Activated CD8-positive, alpha-beta memory T cell treated with anti-CD3 and anti-CD28 coated beads for 36 hours (primary cell): Measurements from ENCODE around the gene HOXB5. TPM values are rescaled to one million over a fixed set of nuclear protein-coding genes. Genes with fewer than 3 reads are reported as not detected.

Source experiments
- CTCF ChIA-PET: fragments of 350-600 bp; sonication (Branson Sonifier 250); formaldehyde crosslinking; loops from one replicate; lab custom pipeline; 2021; ENCODE audit warnings: antibody characterized with exemption; lab: Charles Lee
- POLR2A ChIA-PET: fragments of 350-600 bp; sonication (Branson Sonifier 250); formaldehyde crosslinking; loops from one replicate; lab custom pipeline; 2021; ENCODE audit warnings: antibody characterized with exemption; lab: Charles Lee
- total RNA-seq, 2 experiments: library from RNA; stranded (reverse); gene quantifications; one replicate each; pipeline ENCODE4 v1.2.3, GENCODE V29; 2021

HOXB5 gene
- total RNA-seq, 2 experiments from 2014 or later: not detected

GRCh38 chr17:48588528-48588927 is 5.1 kb downstream of the HOXB5 start:
- POLR2A ChIA-PET: no interaction called here

GRCh38 chr17:48588074-48588415 is 5.5 kb downstream of the HOXB5 start:
- ChIA-PET POLR2A (interaction anchor here (0.5 kb wide), 1 partner anchor 279 kb away, joined by 3 read pairs; no protein-coding TSS in a partner anchor), CTCF (interaction anchor here (0.6 to 2.7 kb wide), 8 partner anchors 8 to 423 kb away, joined by 3 to 9 read pairs (median 4); no protein-coding TSS in a partner anchor)

More at GRCh38 chr17:48588528-48588927, 5.1 kb downstream of the HOXB5 start:
- CTCF ChIA-PET: interaction anchor here (0.6 to 2.7 kb wide), 5 partner anchors 9 to 424 kb away, joined by 3 to 9 read pairs (median 4); no protein-coding TSS in a partner anchor

- CTCF ChIA-PET: interaction anchor here (0.6 to 2.7 kb wide), 7 partner anchors 31 to 423 kb away, joined by 3 to 9 read pairs (median 5); no protein-coding TSS in a partner anchor
- POLR2A ChIA-PET: interaction anchor here (0.5 kb wide), 1 partner anchor 278 kb away, joined by 3 read pairs; no protein-coding TSS in a partner anchor
These were observed 6.1 kb downstream of the HOXB5 start for GRCh38 chr17:48587276-48588073.

DNA sequence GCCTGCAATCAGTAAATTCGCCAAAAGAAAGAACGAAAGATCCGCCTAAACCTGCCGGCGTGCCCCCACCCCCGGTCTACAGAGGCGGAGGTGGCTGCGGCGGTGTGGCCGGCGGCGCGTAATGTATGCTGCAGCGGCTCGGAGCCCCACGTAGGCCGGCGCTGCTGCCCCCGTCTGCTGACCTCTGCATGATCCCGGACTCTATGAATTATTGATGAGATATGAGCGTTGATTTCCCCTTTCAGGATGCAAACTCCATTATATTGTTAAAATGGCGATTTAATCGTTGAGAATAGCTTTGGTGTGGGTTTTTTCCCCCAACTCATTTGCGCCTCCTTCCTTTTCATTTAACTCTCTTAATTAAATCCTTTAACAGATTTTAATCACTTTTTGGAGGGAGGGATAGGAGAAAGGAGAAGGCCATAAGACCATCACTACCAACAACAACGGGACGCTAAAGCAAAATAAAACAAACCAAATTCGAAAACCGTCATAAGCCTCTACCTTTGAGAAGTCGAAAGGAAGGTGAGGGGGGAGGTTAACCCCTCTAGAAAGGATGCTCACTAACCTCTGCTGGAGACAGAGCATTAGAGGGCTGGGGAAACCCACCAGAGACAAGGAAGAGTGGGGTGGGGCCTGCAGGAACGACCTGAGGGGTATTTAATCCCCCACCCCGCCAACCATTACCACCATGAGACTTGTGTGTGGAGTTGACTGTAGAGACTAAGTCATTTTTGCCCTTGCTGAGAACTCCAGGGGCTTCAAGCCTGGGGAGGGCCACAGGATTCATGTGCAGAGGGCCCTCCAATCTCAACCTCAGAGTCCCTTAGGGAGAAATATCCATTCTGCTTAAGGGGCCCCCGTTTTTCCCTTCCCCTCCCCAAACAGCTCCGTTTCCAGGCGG is 7.0 kb downstream of the HOXB5 start:
- CTCF ChIA-PET: interaction anchor here (1.7 to 2.7 kb wide), 3 partner anchors 32 to 251 kb away, joined by 6 to 9 read pairs (median 9); no protein-coding TSS in a partner anchor
- POLR2A ChIA-PET: no interaction called here

DNA sequence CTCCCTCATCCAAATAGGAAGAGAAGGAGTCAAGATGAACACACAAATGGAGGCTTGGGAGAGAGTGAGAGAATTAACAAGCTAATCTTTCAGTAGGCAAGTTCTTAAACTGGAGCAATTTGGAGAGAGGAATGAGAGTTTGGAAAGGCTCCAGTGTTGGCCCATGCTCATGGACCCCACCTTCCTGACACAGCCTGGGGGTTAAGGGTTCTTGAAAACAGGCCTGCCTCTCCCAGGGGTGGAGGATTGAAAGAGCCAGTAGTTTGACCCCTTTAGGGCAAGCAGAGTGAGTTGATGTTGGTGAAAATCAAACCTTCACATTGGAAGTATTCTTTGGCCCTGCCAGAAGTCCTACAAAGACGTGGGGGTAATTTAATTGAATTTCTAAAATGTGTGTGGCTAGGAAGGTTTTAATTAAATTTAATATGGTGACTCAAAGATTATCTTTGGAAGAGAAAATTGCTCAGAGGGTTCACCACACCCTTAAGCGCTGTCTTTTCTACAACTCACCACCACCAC is 9.3 kb downstream of the HOXB5 start:
- ChIA-PET POLR2A (no interaction called here), CTCF (interaction anchor here (0.6 to 1.4 kb wide), 3 partner anchors 8 to 321 kb away, joined by 3 to 5 read pairs (median 4); no protein-coding TSS in a partner anchor)

DNA sequence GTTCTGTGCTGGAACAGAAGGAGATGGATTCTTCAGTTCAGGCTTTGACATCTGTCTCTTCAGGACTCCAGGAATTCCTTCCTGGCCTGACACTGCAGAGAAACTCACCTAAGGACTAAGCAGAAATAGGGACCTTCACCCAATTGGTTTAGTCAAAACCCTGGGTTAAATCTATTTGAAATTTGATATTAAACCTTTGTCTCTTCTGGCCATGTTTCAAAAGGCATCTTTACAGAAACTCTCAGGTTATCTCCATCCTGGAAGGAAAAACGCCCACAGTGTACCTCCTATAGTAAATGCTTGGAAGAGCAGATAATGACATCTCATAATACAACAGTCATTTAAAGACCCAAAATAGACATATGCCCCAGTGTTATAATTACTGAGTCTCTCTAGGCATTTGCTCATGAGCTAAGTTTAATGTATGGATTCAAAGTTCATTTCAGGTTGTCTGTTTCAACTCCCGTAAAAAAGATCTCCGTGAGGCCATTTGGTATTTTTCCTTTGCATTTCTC is 9.8 kb downstream of the HOXB5 start:
- ChIA-PET POLR2A (no interaction called here), CTCF (interaction anchor here (0.6 to 1.4 kb wide), 5 partner anchors 9 to 321 kb away, joined by 3 to 5 read pairs (median 3); no protein-coding TSS in a partner anchor)

DNA sequence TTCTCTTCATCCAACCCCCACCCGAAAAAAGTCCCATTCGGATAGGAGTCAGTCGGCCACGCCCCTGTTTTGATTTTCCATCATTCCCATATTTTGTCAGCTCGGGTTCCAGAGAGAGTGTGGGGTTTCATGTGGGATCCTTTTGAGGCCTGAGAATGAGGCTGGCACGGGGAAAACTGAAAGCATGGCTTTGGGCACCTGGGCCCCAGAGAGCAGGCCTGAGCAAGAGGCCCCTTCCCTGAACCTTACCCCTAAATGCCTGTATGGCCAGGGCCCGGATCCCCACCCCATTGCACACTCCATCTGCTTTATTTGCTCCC is 10.9 kb downstream of the HOXB5 start:
- POLR2A ChIA-PET: no interaction called here
- CTCF ChIA-PET: interaction anchor here (0.6 to 1.2 kb wide), 3 partner anchors 8 to 90 kb away, joined by 3 to 5 read pairs (median 3); partner anchors contain the start of gene HOXB3

GRCh38 chr17:48579760-48580554 is 13.6 kb downstream of the HOXB5 start:
- ChIA-PET CTCF (interaction anchor here (0.9 kb wide), 1 partner anchor 9 kb away, joined by 3 read pairs; no protein-coding TSS in a partner anchor), POLR2A (interaction anchor here (0.7 kb wide), 1 partner anchor 24 kb away, joined by 6 read pairs; no protein-coding TSS in a partner anchor)

DNA sequence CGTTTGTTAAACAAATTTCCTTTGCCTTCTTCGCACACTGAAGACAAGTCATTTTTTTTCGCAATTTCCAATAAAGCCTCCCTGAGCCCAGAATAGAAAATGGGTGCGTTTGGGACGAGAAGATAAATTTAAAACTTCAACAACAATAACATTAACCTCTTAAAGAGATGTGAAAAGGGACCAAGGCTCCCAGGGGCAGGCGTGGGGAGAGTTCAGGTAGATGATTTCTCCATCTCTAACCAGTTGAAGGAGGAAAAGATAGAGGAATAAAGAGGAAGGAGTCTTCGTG is 14.2 kb downstream of the HOXB5 start:
- ChIA-PET POLR2A (interaction anchor here (0.7 kb wide), 1 partner anchor 23 kb away, joined by 6 read pairs; no protein-coding TSS in a partner anchor), CTCF (interaction anchor here (0.7 to 0.9 kb wide), 2 partner anchors 9 to 39 kb away, joined by 3 read pairs; no protein-coding TSS in a partner anchor)

GRCh38 chr17:48578616-48579470 is 14.7 kb downstream of the HOXB5 start:
- POLR2A ChIA-PET: no interaction called here
- CTCF ChIA-PET: interaction anchor here (0.7 to 1.4 kb wide), 2 partner anchors 40 to 86 kb away, joined by 3 read pairs; no protein-coding TSS in a partner anchor

DNA sequence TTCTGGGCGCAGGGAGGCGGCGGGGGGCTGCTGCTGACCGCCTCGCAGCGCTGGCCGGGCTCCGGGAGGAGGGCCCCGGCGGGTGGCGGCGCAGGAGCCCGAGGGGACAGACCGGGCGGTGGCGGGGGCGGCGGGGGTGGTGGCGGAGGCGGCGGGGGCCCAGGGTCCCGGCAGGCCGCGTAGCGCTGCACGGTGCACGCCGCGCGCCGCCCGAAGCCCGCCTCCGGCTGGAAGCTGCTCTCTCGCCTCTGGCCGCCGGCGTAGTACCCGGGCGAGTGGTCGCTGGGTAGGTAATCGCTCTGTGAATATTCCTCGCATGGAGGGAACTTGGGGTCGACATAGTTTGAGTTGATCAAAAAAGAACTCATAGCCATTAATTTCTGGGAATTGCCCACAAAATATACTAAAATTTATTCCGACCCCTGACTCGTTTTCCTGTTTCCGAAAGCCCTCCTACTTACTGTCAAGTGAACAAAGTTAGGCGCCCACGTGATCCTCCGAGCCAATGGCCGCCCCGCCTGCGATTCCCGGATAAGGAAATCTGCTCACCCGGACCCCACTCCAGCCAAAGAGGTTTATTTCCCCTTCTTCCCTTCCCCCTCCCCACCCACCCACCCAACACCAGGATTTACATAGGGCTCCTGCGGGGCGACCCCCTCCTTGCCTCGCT is 15.5 kb downstream of the HOXB5 start, which contains the start of gene HOXB4:
TSS of gene HOXB4 (minus strand) at position 405 of the 670 bp plus-strand sequence. CDS start at position 374, 31 bp downstream.
- ChIA-PET POLR2A (interaction anchor here (1.0 kb wide), 1 partner anchor 37 kb away, joined by 3 read pairs; no protein-coding TSS in a partner anchor), CTCF (interaction anchor here (1.0 to 1.4 kb wide), 2 partner anchors 48 to 86 kb away, joined by 3 read pairs; partner anchors contain the start of gene HOXB9)

DNA sequence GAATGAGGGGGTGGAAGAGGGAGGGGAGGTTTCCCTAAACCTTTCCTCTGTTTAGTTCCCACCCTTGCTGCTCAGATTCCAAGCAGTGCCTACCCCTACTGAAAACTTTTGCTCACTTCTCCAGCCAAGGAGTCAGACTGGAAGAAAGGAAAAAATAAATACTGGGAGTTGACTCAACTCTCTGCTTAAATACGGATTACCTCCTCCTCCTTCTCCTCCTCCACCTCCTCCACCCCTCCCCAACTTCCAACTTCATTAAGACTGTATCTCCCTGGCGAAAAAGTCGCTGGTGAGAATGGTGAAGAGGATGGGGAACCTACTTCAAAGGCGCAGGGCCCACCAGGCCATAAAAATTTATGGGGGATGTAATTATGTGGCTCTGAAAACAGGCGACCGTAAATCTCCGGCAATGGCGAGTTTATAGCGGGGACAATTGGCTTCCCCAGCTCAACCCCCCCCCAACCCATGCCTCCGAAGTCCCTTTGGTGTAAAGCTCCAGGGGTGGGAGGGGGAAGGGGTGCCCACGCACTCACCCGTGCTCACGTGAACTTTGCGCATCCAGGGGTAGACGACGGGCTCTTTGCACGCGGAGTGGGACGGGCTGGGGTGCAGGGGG is 16.1 kb downstream of the HOXB5 start:
- POLR2A ChIA-PET: interaction anchor here (0.5 to 1.0 kb wide), 2 partner anchors 14 to 36 kb away, joined by 3 to 4 read pairs; no protein-coding TSS in a partner anchor
- CTCF ChIA-PET: interaction anchor here (1.0 to 1.4 kb wide), 2 partner anchors 49 to 85 kb away, joined by 3 read pairs; partner anchors contain the start of gene HOXB9

GRCh38 chr17:48576479-48577309 is 16.9 kb downstream of the HOXB5 start:
- ChIA-PET POLR2A (no interaction called here), CTCF (interaction anchor here (0.7 to 1.4 kb wide), 3 partner anchors 20 to 84 kb away, joined by 3 to 4 read pairs (median 3); no protein-coding TSS in a partner anchor)

GRCh38 chr17:48575673-48576478 is 17.7 kb downstream of the HOXB5 start:
- ChIA-PET POLR2A (no interaction called here), CTCF (interaction anchor here (0.7 to 1.0 kb wide), 2 partner anchors 19 to 83 kb away, joined by 3 to 4 read pairs; no protein-coding TSS in a partner anchor)
